Thoracic aorta (tissue), 2 donors: ENCODE measurements around the gene NUCB1. TPM values are rescaled to one million over a fixed set of nuclear protein-coding genes. Genes with fewer than 3 reads are reported as not detected.
"Not testable (repeated sequence)": the region's sequence is repeated elsewhere in the genome, so short reads cannot be mapped to it uniquely, and the experiment has no call there.

ENCODE experiments used
- ATAC-seq: fragments of 150-250 bp; one replicate; pipeline ENCODE4 v1.8.0; 2017; ENCODE audit warnings: low read depth; ENCODE audit not compliant: insufficient number of reproducible peaks, low FRiP score
- DNase-seq: peaks from one replicate; pipeline ENCODE4 v3.0.0-alpha.2; 2020; ENCODE audit warnings: low spot score
- H3K27ac ChIP-seq, 2 donors: fragments of 200-600 bp; sonication (generic); 1 replicate in 1 of 2; 2 replicates in 1 of 2; pipeline ENCODE4 v1.5.1; 2016; ENCODE audit warnings: mild to moderate bottlenecking in 2 of 2, moderate library complexity in 2 of 2
- H3K27me3 ChIP-seq: fragments of 200-600 bp; sonication (generic); replicated peaks from 2 replicates; pipeline ENCODE4 v1.6.0; 2016; ENCODE audit warnings: mild to moderate bottlenecking; ENCODE audit not compliant: insufficient read depth
- H3K36me3 ChIP-seq: fragments of 200-600 bp; sonication (generic); one replicate; pipeline ENCODE4 v1.5.1; 2016
- H3K4me1 ChIP-seq, 2 donors: fragments of 200-600 bp; sonication (generic); 1 replicate in 1 of 2; 2 replicates in 1 of 2; pipeline versions ENCODE4 v1.5.1 to v1.6.0; 2016; ENCODE audit warnings: low read depth in 2 of 2, mild to moderate bottlenecking in 1 of 2; ENCODE audit not compliant: control insufficient read depth in 1 of 2
- H3K4me3 ChIP-seq: fragments of 200-600 bp; sonication (generic); 2 replicates; pipeline ENCODE4 v1.5.1; 2016; ENCODE audit warnings: mild to moderate bottlenecking
- H3K9me3 ChIP-seq: fragments of 200-600 bp; sonication (generic); 2 replicates; pipeline ENCODE4 v1.5.1; 2016
- total RNA-seq, 2 donors: library from RNA; depleted of rRNA; stranded (reverse); fragments of >200 nt; gene quantifications; one replicate each; pipeline versions ENCODE4 v1.1.0 to v1.2.3, GENCODE V29; 2016
- TF ChIP-seq, protein P1 (sequence below): fragments of 200-600 bp; sonication (generic); IDR thresholded peaks from one replicate; pipeline ENCODE4 v1.5.1; 2019; ENCODE audit warnings: antibody characterized with exemption

Gene NUCB1
- total RNA-seq, 2 donors from 2014 or later, result 415 to 671 TPM

DNA sequence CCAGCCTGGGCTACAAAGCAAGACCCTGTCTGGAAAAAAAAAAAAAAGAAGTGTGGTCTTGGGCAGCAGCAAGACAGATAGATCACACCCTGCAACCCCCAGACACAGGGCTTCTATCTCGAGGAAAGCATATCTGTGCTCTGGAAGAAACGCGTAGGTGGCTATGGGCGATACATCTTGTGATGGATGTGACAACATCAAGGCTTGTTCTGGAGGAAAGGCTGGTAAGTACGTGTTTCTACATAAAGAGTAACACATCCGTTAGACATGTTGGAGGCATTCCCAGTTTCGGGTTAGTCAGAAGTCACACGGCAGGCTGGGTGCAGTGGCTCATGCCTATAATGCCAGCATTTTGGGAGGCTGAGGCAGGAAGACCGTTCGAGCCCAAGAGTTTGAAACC is 26.8 kb downstream of the NUCB1 start:
- Histone ChIP-seq H3K36me3 (peaks cover 18% of the 10 kb centered on the region), H3K27ac (peak overlapping the region; percentile 50 to 56), H3K27me3 (no peaks in the 10 kb centered on the region), H3K4me3 (no peak overlapping the region), H3K4me1 (peaks cover 0 to 5% of the 10 kb centered on the region in 2 donors), H3K9me3 (no peaks in the 10 kb centered on the region)
- peak; percentile 67 for DNase-seq
- TF ChIP-seq, protein P1, sequence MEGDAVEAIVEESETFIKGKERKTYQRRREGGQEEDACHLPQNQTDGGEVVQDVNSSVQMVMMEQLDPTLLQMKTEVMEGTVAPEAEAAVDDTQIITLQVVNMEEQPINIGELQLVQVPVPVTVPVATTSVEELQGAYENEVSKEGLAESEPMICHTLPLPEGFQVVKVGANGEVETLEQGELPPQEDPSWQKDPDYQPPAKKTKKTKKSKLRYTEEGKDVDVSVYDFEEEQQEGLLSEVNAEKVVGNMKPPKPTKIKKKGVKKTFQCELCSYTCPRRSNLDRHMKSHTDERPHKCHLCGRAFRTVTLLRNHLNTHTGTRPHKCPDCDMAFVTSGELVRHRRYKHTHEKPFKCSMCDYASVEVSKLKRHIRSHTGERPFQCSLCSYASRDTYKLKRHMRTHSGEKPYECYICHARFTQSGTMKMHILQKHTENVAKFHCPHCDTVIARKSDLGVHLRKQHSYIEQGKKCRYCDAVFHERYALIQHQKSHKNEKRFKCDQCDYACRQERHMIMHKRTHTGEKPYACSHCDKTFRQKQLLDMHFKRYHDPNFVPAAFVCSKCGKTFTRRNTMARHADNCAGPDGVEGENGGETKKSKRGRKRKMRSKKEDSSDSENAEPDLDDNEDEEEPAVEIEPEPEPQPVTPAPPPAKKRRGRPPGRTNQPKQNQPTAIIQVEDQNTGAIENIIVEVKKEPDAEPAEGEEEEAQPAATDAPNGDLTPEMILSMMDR, result no peak
- peak; percentile 86 for ATAC-seq

- H3K9me3 ChIP-seq, H3K4me3 ChIP-seq, DNase-seq, H3K4me1 ChIP-seq, ATAC-seq, H3K27me3 ChIP-seq: not testable (repeated sequence)
- H3K27ac ChIP-seq, result peak overlapping the region in 1 of 2 donors; percentile 56
- peaks cover 11% of the 10 kb centered on the region for H3K36me3 ChIP-seq
These were observed 27.6 kb downstream of the NUCB1 start for GRCh38 chr19:48927692-48928091.

DNA sequence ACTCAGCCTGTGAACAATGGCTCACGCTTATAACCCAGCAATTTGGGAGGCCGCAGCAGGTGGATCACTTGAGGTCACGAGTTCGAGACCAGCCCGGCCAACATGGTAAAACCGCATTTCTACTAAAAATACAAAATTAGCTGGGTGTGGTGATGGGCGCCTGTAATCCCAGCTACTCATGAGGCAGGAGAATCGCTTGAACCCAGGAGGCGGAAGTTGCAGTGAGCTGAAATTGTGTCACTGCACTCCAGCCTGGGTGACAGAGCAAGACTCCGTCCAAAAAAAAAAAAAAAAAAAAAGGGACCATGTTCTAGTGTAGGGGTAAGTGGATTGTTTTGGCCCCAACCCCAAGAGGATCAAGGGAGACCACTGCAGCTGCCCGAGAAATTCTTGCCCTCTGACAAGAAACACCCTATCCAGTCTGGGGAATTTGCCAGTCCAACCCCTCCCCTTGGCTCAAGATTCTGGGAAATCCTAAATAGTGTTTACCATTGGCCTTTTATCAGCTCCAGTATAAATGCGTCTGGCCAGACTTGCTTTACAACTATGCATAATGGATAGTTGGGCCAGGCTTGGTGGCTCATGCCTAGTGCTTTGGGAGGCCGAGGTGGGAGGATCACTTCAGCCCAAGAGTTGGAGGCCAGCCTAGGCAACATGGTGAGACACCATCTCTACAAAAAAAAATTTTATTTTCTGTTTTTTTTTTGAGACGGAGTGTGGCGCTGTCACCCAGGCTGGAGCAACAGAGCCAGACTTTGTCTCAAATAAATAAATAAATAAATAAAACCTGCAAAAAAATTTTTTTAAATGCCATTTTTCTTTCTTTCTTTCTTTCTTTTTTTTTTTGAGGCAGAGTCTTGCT is 28.3 kb downstream of the NUCB1 start:
- H3K27ac ChIP-seq, result no peak overlapping the region
- DNase-seq (no peak), ATAC-seq (no peak)
- H3K9me3 ChIP-seq, result no peaks in the 10 kb centered on the region
- TF ChIP-seq, protein P1, result no peak
- no peaks in the 10 kb centered on the region for H3K27me3 ChIP-seq
- no peak overlapping the region for H3K4me3 ChIP-seq
- H3K36me3 ChIP-seq, result peaks cover 4% of the 10 kb centered on the region
- H3K4me1 ChIP-seq, result peaks cover 0 to 5% of the 10 kb centered on the region in 2 donors

DNA sequence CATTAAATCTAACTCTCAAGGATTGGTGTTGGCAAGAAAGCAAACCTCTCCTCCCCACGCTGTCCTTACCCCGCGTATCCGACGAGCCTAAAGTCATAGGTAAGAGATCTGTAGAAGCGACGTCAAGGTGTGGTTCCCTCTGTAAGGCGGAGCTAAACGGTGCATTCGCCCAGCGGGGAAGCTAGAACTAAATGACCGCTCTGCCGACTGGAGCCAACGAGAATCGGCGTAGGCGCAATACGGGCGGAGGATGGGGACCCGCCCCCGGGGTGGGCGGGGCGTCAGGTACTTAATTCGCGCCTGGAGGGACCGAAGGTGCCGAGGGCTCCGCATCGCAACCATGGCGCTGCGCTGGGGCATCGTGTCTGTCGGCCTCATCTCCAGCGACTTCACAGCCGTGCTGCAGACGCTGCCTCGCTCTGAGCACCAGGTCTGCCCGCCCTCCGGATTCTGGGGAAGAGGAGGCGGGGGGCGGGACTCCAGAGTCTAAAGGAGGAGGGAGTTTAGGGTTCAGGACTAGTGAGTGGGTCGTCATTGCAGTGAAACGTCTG is 33.3 kb downstream of the NUCB1 start, which contains the start of gene DHDH:
TSS of gene DHDH (plus strand) at position 318 of the 551 bp plus-strand sequence. CDS start at position 341, 23 bp downstream.
- no peaks in the 10 kb centered on the region for H3K9me3 ChIP-seq
- DNase-seq, result no peak

DNA sequence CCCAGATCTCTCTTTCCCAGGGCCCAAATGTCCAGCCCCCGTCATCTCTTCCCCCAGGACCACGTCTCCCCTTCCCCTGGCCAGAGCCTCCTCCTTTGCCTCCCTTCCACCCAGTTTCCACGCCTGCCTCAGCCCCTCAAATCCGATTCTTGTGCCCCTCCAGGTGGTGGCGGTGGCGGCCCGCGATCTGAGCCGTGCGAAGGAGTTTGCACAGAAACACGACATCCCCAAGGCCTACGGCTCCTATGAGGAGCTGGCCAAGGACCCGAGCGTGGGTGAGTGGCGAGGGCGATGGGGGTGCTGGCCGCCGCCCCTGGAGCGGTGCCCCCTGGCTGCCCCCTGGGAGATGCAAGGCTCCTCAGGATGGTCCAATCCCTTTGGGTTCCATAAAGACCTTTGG is 34.7 kb downstream of the NUCB1 start:
- H3K36me3 ChIP-seq, result no peaks in the 10 kb centered on the region
- no peak overlapping the region for H3K27ac ChIP-seq
- TF ChIP-seq, protein P1, result no peak
- H3K27me3 ChIP-seq, result no peaks in the 10 kb centered on the region
- H3K4me1 ChIP-seq, result peaks cover 0 to 7% of the 10 kb centered on the region in 2 donors
- DNase-seq, result no peak
- ATAC-seq, result no peak
- H3K9me3 ChIP-seq, result no peaks in the 10 kb centered on the region
- H3K4me3 ChIP-seq, result no peak overlapping the region

More for the DNA sequence above, 33.3 kb downstream of the NUCB1 start, which contains the start of gene DHDH:
- Histone ChIP-seq H3K27me3 (no peaks in the 10 kb centered on the region), H3K27ac (no peak within 1 kb of the TSS), H3K36me3 (no peaks in the 10 kb centered on the region), H3K4me3 (peak within 1 kb of the TSS; percentile 80), H3K4me1 (peaks cover 0 to 7% of the 10 kb centered on the region in 2 donors)
- TF ChIP-seq, protein P1, result no peak
- ATAC-seq, result peak; percentile 58
